Gastrocnemius medialis (tissue), 4 donors: ENCODE results near the gene PPARGC1A. TPM values are rescaled to one million over a fixed set of nuclear protein-coding genes. Genes with fewer than 3 reads are reported as not detected.

ENCODE experiments used
- ATAC-seq, 2 donors: fragments of 150-250 bp; one replicate each; pipeline ENCODE4 v1.9.1; 2016
- DNase-seq, 2 donors: peaks; one replicate each; pipeline ENCODE4 v3.0.0-alpha.2; 2019
- H3K27ac ChIP-seq, 4 donors: fragments of 200-600 bp; sonication (generic); 1 replicate in 1 of 4; 2 replicates in 3 of 4; pipeline ENCODE4 v1.5.1; 2016 to 2018; ENCODE audit warnings: mild to moderate bottlenecking in 2 of 4, moderate library complexity in 1 of 4
- H3K27me3 ChIP-seq, 3 donors: fragments of 200-600 bp; sonication (generic) in 2 of 3; 1 replicate in 1 of 3; 2 replicates in 2 of 3; pipeline versions ENCODE4 v1.5.1 to v1.6.0; 2016 to 2019; ENCODE audit warnings: mild to moderate bottlenecking in 1 of 3, moderate library complexity in 1 of 3
- H3K36me3 ChIP-seq, 2 donors: fragments of 200-600 bp; sonication (generic) in 1 of 2; one replicate each; pipeline ENCODE4 v1.5.1; 2017 to 2018
- H3K4me1 ChIP-seq, 2 donors: fragments of 200-600 bp; sonication (generic) in 1 of 2; one replicate each; pipeline ENCODE4 v1.5.1; 2016 to 2017; ENCODE audit warnings: mild to moderate bottlenecking in 2 of 2
- H3K4me3 ChIP-seq, 4 donors: fragments of 200-600 bp; sonication (generic) in 3 of 4; 1 replicate in 1 of 4; 2 replicates in 3 of 4; pipeline ENCODE4 v1.5.1; 2016 to 2019; ENCODE audit warnings: mild to moderate bottlenecking in 2 of 4
- H3K9me3 ChIP-seq, 3 donors: fragments of 200-600 bp; sonication (generic) in 2 of 3; 1 replicate in 1 of 3; 2 replicates in 2 of 3; pipeline ENCODE4 v1.5.1; 2016 to 2019
- POLR2A ChIP-seq, 2 donors: fragments of 450-650 bp; IDR thresholded peaks; one replicate each; pipeline ENCODE4 v1.6.1; 2017; ENCODE audit warnings: antibody characterized with exemption in 2 of 2, mild to moderate bottlenecking in 2 of 2, moderate library complexity in 2 of 2
- in situ Hi-C, 4 donors: fragments of 200-750 bp; cut with MboI; loops; one replicate each; pipeline versions ENCODE4 v1.15.0 to v1.8.0; 2017; ENCODE audit warnings: low sequenced_read_pairs in 4 of 4
- intact Hi-C: fragments of 100-400 bp; cut with DNase I; formaldehyde crosslinking; loops from one replicate; pipeline ENCODE4 v1.15.1; 2023; ENCODE audit warnings: low total_unique reads
- total RNA-seq, 4 donors: library from RNA; depleted of rRNA; stranded (reverse); fragments of >200 nt; gene quantifications; one replicate each; pipeline versions ENCODE4 v1.1.0 to v1.2.3, GENCODE V29; 2016
- TF ChIP-seq, protein P1 (sequence below), 5 experiments: fragments of 450-650 bp in 3 of 5; fragments of 200-600 bp in 2 of 5; sonication (generic) in 2 of 5; IDR thresholded peaks in 4 of 5; conservative IDR thresholded peaks in 1 of 5; 1 replicate in 4 of 5; 2 replicates in 1 of 5; pipeline ENCODE4 v1.5.1; 2016 to 2019; ENCODE audit warnings: antibody characterized with exemption in 5 of 5, mild to moderate bottlenecking in 3 of 5, moderate library complexity in 3 of 5

The PPARGC1A gene
- total RNA-seq, 4 donors from 2014 or later, result 30.6 to 68.9 (median 52.3) TPM

DNA sequence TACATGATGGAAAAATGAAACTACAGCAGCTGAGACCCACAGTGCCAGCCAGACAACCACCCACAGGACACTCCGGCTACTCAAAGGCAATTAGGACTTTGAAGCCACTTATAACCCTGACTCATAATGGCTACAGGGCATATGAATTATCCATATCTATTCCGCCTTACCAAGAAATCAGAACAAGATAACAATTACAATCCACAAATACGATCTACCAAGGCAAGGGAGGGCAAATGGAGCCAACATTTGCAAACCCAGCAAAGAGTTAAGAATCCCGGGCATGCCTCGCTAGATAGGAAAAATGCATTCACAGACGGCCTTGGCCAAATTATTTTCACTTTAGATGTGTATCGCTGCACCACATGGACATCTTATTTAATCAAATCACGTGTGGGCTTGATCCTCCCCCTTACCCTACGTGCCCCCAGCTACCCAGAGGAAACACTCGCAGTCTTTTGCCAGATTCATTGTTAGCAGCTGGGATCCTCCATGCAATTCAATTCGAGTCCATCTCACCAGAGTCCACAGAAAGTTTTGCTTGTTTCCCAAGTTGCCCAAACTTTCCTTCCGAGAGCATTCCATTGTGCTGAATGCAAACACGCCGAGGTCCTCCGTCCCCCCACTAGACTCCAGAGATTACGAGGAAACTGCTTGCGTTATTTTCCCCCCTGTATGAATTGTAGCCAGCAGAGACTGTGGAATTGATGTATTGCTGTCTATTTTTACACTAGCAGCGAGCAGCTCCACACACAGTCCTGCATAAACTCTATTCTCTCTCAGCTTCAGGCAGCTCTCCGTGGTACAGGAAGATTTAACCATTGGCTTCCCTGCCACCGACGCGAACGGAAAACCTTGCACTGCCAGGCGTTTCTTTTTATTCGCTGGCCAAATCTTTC is 1.2 kb downstream of the PPARGC1A start:
- Histone ChIP-seq H3K4me1 (peaks cover 39 to 49% of the 10 kb centered on the region in 2 donors), H3K36me3 (no peaks in the 10 kb centered on the region), H3K27me3 (no peaks in the 10 kb centered on the region), H3K4me3 (peak overlapping the region; percentile 65 to 77 (median 69)), H3K27ac (peak overlapping the region; percentile 84 to 99 (median 90)), H3K9me3 (no peaks in the 10 kb centered on the region)
- in situ Hi-C loops, result no loop called here
- ATAC-seq (peak; percentile 46 to 48), DNase-seq (peak; percentile 48 to 74)
- TF ChIP-seq POLR2A (IDR thresholded peaks at IDR 0.05), result peak; percentile 53 to 78
- TF ChIP-seq, protein P1, sequence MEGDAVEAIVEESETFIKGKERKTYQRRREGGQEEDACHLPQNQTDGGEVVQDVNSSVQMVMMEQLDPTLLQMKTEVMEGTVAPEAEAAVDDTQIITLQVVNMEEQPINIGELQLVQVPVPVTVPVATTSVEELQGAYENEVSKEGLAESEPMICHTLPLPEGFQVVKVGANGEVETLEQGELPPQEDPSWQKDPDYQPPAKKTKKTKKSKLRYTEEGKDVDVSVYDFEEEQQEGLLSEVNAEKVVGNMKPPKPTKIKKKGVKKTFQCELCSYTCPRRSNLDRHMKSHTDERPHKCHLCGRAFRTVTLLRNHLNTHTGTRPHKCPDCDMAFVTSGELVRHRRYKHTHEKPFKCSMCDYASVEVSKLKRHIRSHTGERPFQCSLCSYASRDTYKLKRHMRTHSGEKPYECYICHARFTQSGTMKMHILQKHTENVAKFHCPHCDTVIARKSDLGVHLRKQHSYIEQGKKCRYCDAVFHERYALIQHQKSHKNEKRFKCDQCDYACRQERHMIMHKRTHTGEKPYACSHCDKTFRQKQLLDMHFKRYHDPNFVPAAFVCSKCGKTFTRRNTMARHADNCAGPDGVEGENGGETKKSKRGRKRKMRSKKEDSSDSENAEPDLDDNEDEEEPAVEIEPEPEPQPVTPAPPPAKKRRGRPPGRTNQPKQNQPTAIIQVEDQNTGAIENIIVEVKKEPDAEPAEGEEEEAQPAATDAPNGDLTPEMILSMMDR (IDR thresholded peaks at IDR 0.05 in 4 of 5, conservative IDR thresholded peaks at IDR 0.05 in 1 of 5), result no peak
- intact Hi-C loops, result loop anchor here (2.0 to 10.0 kb wide), 3 partner anchors 16 to 514 kb away; no protein-coding TSS in a partner anchor

DNA sequence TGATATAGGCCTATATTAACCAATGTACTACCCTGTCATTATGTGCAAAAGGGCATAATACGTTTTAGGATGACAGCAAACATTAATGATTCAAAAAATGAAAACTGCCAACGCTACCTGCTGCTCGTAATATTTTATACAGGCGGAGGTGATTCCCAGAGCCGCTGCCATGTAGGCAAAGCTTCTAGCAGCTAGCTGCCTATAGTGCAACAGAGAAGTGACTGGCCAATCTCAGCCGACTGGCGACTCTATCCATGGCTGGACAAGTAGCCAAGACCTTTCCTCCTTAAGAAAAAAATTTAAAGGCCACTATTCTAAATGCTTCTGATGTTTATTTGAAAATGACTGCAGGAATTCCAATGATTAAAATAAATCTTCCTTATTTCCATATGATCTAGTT is 1.9 kb downstream of the PPARGC1A start:
- peak; percentile 47 to 67 for DNase-seq
- peaks cover 39 to 52% of the 10 kb centered on the region in 2 donors for H3K4me1 ChIP-seq
- intact Hi-C loops, result loop anchor here (2.0 to 10.0 kb wide), 3 partner anchors 17 to 513 kb away; no protein-coding TSS in a partner anchor
- peak overlapping the region; percentile 65 to 77 (median 69) for H3K4me3 ChIP-seq
- no peaks in the 10 kb centered on the region for H3K36me3 ChIP-seq
- in situ Hi-C loops, result no loop called here
- TF ChIP-seq, protein P1 (IDR thresholded peaks at IDR 0.05 in 4 of 5, conservative IDR thresholded peaks at IDR 0.05 in 1 of 5), result no peak
- TF ChIP-seq POLR2A (IDR thresholded peaks at IDR 0.05), result peak in 1 of 2 donors; percentile 14
- peak overlapping the region; percentile 84 to 99 (median 90) for H3K27ac ChIP-seq
- peak; percentile 32 to 37 for ATAC-seq
- no peaks in the 10 kb centered on the region for H3K9me3 ChIP-seq
- H3K27me3 ChIP-seq, result no peaks in the 10 kb centered on the region

DNA sequence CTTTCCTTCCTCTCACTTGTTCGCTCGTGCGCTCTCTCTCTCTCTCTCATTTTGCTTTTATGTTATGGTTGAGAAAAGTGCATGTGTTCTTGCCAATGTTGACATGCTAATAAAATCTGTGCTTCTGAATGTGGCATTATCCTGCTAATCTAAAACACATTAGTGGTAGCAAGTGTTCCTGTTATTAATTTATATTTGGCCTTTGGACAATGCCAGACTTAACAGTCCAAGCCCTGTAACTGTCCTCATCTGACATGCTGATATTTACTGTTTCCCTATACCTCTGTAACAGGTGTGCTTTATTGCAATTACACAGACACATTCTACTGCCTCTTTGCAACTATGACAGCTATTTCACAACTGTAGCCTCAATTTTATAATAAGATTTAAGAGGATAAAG is 2.7 kb downstream of the PPARGC1A start:
- Histone ChIP-seq H3K36me3 (no peaks in the 10 kb centered on the region), H3K27ac (peak overlapping the region; percentile 84 to 99 (median 90)), H3K4me3 (peak overlapping the region; percentile 65 to 77 (median 69)), H3K4me1 (peaks cover 46 to 54% of the 10 kb centered on the region in 2 donors), H3K9me3 (no peaks in the 10 kb centered on the region), H3K27me3 (no peaks in the 10 kb centered on the region)
- no peak for TF ChIP-seq POLR2A (IDR thresholded peaks at IDR 0.05)
- ATAC-seq, result no peak
- in situ Hi-C loops (no loop called here), intact Hi-C loops (loop anchor here (10.0 kb wide), 2 partner anchors 358 to 512 kb away; no protein-coding TSS in a partner anchor)
- no peak for DNase-seq

DNA sequence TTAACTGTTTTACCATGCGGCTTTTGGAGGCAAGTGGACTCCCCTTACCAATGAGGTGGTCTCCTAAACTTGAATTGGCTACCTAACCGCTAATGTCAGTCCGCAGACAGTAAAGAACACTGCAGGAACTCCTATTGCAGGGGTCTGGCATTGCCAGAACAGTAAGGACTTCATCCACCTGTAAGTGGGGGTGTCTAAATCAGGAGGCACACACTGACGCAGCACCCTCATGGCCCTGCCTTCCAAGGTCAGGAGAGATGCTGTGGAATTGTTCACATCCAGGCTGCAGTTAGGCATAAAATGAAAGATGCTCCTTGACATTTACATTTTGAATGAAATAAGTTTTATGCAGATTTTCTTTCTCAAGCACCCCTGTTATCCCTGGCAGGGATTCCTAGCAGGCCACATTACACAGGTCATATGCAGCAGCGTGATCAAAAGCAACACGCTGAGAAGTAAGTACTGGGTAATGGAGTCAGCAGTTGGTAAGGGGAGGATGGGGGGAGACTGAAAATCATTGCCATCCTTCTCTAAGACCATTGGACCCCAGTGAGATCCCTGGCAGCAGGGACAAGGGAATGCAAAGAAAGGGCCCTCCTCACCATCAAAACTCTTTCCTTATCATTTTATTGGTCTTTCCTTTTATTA is 3.8 kb downstream of the PPARGC1A start:
- intact Hi-C loops, result loop anchor here (10.0 kb wide), 2 partner anchors 359 to 511 kb away; no protein-coding TSS in a partner anchor
- peaks cover 53 to 59% of the 10 kb centered on the region in 2 donors for H3K4me1 ChIP-seq
- peak in 1 of 2 donors; percentile 23 for TF ChIP-seq POLR2A (IDR thresholded peaks at IDR 0.05)
- TF ChIP-seq, protein P1 (IDR thresholded peaks at IDR 0.05 in 4 of 5, conservative IDR thresholded peaks at IDR 0.05 in 1 of 5), result no peak
- H3K36me3 ChIP-seq, result no peaks in the 10 kb centered on the region
- ATAC-seq (no peak), DNase-seq (no peak)
- no peaks in the 10 kb centered on the region for H3K27me3 ChIP-seq
- H3K27ac ChIP-seq, result peak overlapping the region; percentile 84 to 99 (median 90)
- H3K4me3 ChIP-seq, result peak overlapping the region; percentile 65 to 77 (median 69)
- no peaks in the 10 kb centered on the region for H3K9me3 ChIP-seq
- in situ Hi-C loops, result no loop called here
